ENCODE results near the gene TMTC4. TPM values are rescaled to one million over a fixed set of nuclear protein-coding genes. Genes with fewer than 3 reads are reported as not detected.

The TMTC4 gene
- total RNA-seq, 4 donors from 2014 or later: 7.5 to 14.1 (median 8.4) TPM

DNA sequence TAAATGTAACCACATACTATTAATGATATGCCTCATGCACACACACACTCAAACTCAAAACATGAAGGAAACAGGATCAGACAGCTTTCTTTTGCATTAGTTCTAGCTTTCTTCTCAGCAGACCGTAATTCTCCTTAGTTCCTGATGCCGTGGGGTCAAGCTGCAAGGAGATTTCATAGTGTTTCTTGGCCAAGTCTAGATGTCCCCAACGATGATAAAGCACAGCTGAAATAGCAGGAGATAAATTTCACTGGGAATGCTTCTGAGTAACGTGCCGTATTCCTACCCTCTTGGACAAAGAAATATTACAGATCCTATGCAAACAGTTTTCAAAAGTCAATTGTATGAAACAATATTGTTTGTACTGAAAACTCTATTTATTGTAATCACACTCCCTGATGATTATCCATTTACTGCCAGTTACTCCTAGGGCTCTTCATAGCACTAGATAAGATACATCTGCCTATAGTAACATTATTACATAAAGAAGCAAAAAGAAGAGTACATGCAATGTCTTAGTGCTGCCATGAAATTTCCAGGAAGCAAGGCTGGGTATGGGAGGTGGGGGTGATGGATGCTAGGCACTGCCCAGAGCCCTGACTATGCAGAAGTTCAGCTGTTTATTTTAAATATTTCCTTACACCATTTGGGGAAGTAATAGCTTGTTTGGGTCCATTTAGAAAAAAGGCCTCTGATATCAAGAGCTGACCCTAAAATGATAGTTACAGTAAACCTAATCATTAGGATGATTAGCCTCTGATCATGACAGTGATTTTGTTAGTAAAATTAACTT, 69.5 kb downstream of the TMTC4 start:
- Histone ChIP-seq H3K36me3 (peaks cover 0 to 38% (median 0%) of the 10 kb centered on the region in 3 donors), H3K27me3 (no peaks in the 10 kb centered on the region), H3K4me3 (no peak overlapping the region), H3K4me1 (peaks cover 0 to 4% (median 0%) of the 10 kb centered on the region in 3 donors), H3K9me3 (no peaks in the 10 kb centered on the region), H3K27ac (no peak overlapping the region)
- no peak for DNase-seq
- TF ChIP-seq, protein P1, sequence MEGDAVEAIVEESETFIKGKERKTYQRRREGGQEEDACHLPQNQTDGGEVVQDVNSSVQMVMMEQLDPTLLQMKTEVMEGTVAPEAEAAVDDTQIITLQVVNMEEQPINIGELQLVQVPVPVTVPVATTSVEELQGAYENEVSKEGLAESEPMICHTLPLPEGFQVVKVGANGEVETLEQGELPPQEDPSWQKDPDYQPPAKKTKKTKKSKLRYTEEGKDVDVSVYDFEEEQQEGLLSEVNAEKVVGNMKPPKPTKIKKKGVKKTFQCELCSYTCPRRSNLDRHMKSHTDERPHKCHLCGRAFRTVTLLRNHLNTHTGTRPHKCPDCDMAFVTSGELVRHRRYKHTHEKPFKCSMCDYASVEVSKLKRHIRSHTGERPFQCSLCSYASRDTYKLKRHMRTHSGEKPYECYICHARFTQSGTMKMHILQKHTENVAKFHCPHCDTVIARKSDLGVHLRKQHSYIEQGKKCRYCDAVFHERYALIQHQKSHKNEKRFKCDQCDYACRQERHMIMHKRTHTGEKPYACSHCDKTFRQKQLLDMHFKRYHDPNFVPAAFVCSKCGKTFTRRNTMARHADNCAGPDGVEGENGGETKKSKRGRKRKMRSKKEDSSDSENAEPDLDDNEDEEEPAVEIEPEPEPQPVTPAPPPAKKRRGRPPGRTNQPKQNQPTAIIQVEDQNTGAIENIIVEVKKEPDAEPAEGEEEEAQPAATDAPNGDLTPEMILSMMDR (IDR thresholded peaks at IDR 0.05): no peak
- no peak for TF ChIP-seq POLR2A (IDR thresholded peaks at IDR 0.05)
- intact Hi-C loops (cut with DNase I): no loop called here
- 66 to 74% methylated on average over 5 of the region's 5 CpGs for whole genome bisulfite sequencing, 2 donors

DNA sequence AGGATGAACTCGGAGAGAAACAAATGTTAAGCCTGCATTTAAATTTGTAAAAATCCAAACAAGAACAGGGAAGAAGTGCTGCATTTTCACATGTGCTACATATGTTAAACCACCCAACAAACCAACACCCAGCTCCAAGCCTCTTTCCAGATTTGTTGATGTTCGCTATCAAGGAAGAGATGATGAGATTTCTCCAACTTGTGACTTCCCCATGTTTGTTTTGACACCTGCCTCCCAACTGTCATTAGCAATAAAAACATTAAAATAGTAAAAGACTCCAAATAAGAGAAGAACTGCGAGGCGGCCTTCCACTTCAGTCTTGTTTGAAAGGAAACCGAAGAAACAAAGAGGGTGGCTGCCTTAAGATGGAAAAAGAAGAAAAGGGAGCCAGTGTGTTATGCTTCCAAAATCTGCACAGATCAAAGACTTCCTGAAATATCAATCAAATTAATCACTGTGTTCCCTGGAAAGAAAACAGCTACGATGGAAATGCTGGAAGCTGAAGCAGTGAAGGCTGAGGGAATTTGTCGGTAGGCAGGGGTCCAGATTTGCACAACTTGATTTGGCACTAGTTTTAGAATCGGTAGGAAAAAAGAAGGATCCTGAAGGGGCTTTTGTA, 72.0 kb downstream of the TMTC4 start:
- Histone ChIP-seq H3K4me1 (peaks cover 0 to 4% (median 0%) of the 10 kb centered on the region in 3 donors), H3K36me3 (peaks cover 0 to 32% (median 0%) of the 10 kb centered on the region in 3 donors), H3K27ac (no peak overlapping the region), H3K9me3 (no peaks in the 10 kb centered on the region), H3K27me3 (no peaks in the 10 kb centered on the region), H3K4me3 (no peak overlapping the region)
- TF ChIP-seq, protein P1 (IDR thresholded peaks at IDR 0.05): no peak
- TF ChIP-seq POLR2A (IDR thresholded peaks at IDR 0.05): no peak
- intact Hi-C loops (cut with DNase I): no loop called here
- no peak for DNase-seq
- WGBS, 2 donors: 52 to 53% methylated on average over 8 of the region's 8 CpGs

DNA sequence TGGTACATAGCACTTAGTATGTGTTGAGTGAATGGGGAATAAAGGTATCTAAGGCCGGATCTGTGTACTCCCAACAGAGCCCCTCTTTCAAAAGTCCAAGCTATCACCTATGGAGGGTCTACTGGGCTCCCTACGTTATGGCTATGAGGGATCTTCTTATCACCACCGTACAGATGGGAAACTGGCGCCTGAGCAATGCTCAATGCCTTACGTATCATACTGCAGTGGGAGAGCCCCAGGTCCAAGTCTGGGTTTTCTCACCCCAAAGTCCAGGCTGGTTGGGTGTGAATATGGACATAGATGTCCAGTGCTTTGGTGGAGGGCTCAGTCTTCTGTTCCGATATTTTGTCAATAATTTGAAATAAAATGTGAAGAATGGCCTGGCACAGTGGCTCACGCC, 72.9 kb downstream of the TMTC4 start:
- WGBS, 2 donors: 90 to 97% methylated on average over 6 to 7 of the region's 7 CpGs
- intact Hi-C loops (cut with DNase I): no loop called here
- no peak for DNase-seq

DNA sequence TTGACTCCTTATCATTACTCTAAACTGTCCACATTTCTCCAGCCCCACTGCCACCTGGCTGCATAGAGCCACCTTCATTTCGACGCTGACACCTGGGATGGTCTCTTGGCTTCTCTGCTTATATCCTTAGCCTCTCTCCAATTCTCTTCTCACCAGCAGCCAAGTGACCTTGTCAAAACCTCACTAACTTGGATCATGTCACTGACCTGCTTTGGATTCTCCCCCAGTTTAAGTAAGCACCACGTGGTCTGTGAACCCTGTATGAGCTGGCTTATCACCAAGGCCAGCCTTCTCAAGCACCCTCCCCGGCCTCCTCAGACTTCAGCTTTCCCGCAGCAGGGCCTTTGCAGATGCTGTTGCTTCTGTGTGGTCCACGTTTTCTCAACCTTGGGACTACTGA, 73.7 kb downstream of the TMTC4 start:
- TF ChIP-seq POLR2A (IDR thresholded peaks at IDR 0.05): no peak
- TF ChIP-seq, protein P1 (IDR thresholded peaks at IDR 0.05): no peak
- no peak for DNase-seq
- intact Hi-C loops (cut with DNase I): no loop called here
- no peak overlapping the region for H3K4me3 ChIP-seq
- no peak overlapping the region for H3K27ac ChIP-seq
- H3K27me3 ChIP-seq: no peaks in the 10 kb centered on the region
- 58 to 64% methylated on average over 6 of the region's 6 CpGs for WGBS, 2 donors
- peaks cover 0 to 15% (median 0%) of the 10 kb centered on the region in 3 donors for H3K36me3 ChIP-seq
- no peaks in the 10 kb centered on the region for H3K9me3 ChIP-seq
- H3K4me1 ChIP-seq: peaks cover 0 to 4% (median 0%) of the 10 kb centered on the region in 3 donors

More for the DNA sequence above, 72.9 kb downstream of the TMTC4 start:
- Histone ChIP-seq H3K27ac (no peak overlapping the region), H3K9me3 (no peaks in the 10 kb centered on the region), H3K27me3 (no peaks in the 10 kb centered on the region), H3K4me1 (peaks cover 0 to 4% (median 0%) of the 10 kb centered on the region in 3 donors), H3K36me3 (peaks cover 0 to 23% (median 0%) of the 10 kb centered on the region in 3 donors), H3K4me3 (no peak overlapping the region)
- no peak for TF ChIP-seq POLR2A (IDR thresholded peaks at IDR 0.05)
- TF ChIP-seq, protein P1 (IDR thresholded peaks at IDR 0.05): no peak

DNA sequence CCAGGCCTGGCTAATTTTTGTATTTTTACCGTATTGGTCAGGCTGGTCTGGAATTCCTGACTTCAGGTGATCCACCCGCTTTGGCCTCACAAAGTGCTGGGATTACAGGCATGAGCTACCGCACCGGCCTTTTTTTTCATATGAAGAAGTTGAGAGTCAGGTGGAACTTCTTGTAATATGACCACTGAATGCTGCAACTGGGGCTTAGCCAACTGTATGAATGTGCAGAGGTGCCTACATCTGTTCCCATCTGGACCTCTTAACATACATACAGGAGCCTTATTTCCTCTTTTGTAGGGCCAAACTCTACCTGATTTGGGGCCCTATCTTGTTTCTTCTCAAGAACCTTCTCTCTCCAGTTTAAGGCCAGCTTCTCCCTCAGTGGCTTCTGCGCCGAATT, 74.1 kb downstream of the TMTC4 start:
- peaks cover 0 to 12% (median 0%) of the 10 kb centered on the region in 3 donors for H3K36me3 ChIP-seq
- H3K27ac ChIP-seq: no peak overlapping the region
- peaks cover 0 to 4% (median 0%) of the 10 kb centered on the region in 3 donors for H3K4me1 ChIP-seq
- no peaks in the 10 kb centered on the region for H3K9me3 ChIP-seq
- H3K27me3 ChIP-seq: no peaks in the 10 kb centered on the region
- 86 to 99% methylated on average over 4 to 6 of the region's 6 CpGs for WGBS, 2 donors
- H3K4me3 ChIP-seq: no peak overlapping the region
- TF ChIP-seq, protein P1 (IDR thresholded peaks at IDR 0.05): no peak
- no peak for TF ChIP-seq POLR2A (IDR thresholded peaks at IDR 0.05)
- no peak for DNase-seq
- intact Hi-C loops (cut with DNase I): no loop called here
